ENCODE results near the gene OLFM2. TPM values are rescaled to one million over a fixed set of nuclear protein-coding genes. Genes with fewer than 3 reads are reported as not detected.

Gene OLFM2
- total and polyA plus RNA-seq, 2 donors from 2014 or later = 2.1 to 5.4 TPM

- DNase-seq = no peak
- H3K27me3 ChIP-seq (ENCODE audit: control insufficient read depth, insufficient read depth, low read length) = no peaks in the 10 kb centered on the region
- no peaks in the 10 kb centered on the region for H3K9me3 ChIP-seq (ENCODE audit: control insufficient read depth in 2 of 3, insufficient read depth in 1 of 3, low read length in 3 of 3)
- no peak for FAIRE-seq
- H3K4me1 ChIP-seq (ENCODE audit: control insufficient read depth in 2 of 3, insufficient read depth in 2 of 3, low read depth in 1 of 3, low read length in 3 of 3) = peaks cover 0 to 2% (median 0%) of the 10 kb centered on the region in 3 donors
- TF ChIP-seq, protein P1, sequence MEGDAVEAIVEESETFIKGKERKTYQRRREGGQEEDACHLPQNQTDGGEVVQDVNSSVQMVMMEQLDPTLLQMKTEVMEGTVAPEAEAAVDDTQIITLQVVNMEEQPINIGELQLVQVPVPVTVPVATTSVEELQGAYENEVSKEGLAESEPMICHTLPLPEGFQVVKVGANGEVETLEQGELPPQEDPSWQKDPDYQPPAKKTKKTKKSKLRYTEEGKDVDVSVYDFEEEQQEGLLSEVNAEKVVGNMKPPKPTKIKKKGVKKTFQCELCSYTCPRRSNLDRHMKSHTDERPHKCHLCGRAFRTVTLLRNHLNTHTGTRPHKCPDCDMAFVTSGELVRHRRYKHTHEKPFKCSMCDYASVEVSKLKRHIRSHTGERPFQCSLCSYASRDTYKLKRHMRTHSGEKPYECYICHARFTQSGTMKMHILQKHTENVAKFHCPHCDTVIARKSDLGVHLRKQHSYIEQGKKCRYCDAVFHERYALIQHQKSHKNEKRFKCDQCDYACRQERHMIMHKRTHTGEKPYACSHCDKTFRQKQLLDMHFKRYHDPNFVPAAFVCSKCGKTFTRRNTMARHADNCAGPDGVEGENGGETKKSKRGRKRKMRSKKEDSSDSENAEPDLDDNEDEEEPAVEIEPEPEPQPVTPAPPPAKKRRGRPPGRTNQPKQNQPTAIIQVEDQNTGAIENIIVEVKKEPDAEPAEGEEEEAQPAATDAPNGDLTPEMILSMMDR (IDR thresholded peaks at IDR 0.05; ENCODE audit: borderline replicate concordance, extremely low read depth, insufficient read depth) = no peak
- no peak overlapping the region for H3K27ac ChIP-seq (ENCODE audit: low read depth in 2 of 2, low read length in 2 of 2)
- no peak overlapping the region for H3K9ac ChIP-seq (ENCODE audit: low read length in 3 of 3)
- no peak overlapping the region for H3K4me3 ChIP-seq (ENCODE audit: low read length in 3 of 3)
- H3K36me3 ChIP-seq (ENCODE audit: control insufficient read depth in 2 of 3, insufficient read depth in 3 of 3, low read length in 3 of 3) = peaks cover 7 to 12% (median 10%) of the 10 kb centered on the region in 3 donors
- intact Hi-C loops (cut with DNase I) = no loop called here
Observed at GRCh38 chr19:9806803-9807202, 129.5 kb downstream of the OLFM2 start.

Other genes starting within 250 kb of the OLFM2 start
- gene ZNF846, start 167.8 kb downstream of the OLFM2 start, total RNA-seq = 17.7 TPM
- 5.8 TPM for gene ZNF846, start 167.8 kb downstream of the OLFM2 start, polyA plus RNA-seq (ENCODE audit: insufficient read depth, low read depth, low replicate concordance)
- 22.2 TPM for gene FBXL12, start 117.4 kb downstream of the OLFM2 start, total RNA-seq
- gene FBXL12, start 117.4 kb downstream of the OLFM2 start, polyA plus RNA-seq (ENCODE audit: insufficient read depth, low read depth, low replicate concordance) = 12.7 TPM
- gene UBL5, start 108.6 kb downstream of the OLFM2 start, total RNA-seq = 322 TPM
- gene UBL5, start 108.6 kb downstream of the OLFM2 start, polyA plus RNA-seq (ENCODE audit: insufficient read depth, low read depth, low replicate concordance) = 968 TPM
- gene PIN1, start 101.2 kb downstream of the OLFM2 start, total RNA-seq = 57.7 TPM
- 143 TPM for gene PIN1, start 101.2 kb downstream of the OLFM2 start, polyA plus RNA-seq (ENCODE audit: insufficient read depth, low read depth, low replicate concordance)
- 5.1 TPM for gene COL5A3, start 74.0 kb upstream of the OLFM2 start, total RNA-seq
- 0.97 TPM for gene COL5A3, start 74.0 kb upstream of the OLFM2 start, polyA plus RNA-seq (ENCODE audit: insufficient read depth, low read depth, low replicate concordance)
- gene RDH8, start 77.0 kb upstream of the OLFM2 start, total RNA-seq = not detected
- not detected for gene RDH8, start 77.0 kb upstream of the OLFM2 start, polyA plus RNA-seq (ENCODE audit: insufficient read depth, low read depth, low replicate concordance)
- 42.5 TPM for gene SHFL, start 149.8 kb upstream of the OLFM2 start, total RNA-seq
- gene SHFL, start 149.8 kb upstream of the OLFM2 start, polyA plus RNA-seq (ENCODE audit: insufficient read depth, low read depth, low replicate concordance) = 36.4 TPM
- 0.35 TPM for gene ANGPTL6, start 166.2 kb upstream of the OLFM2 start, total RNA-seq
- gene ANGPTL6, start 166.2 kb upstream of the OLFM2 start, polyA plus RNA-seq (ENCODE audit: insufficient read depth, low read depth, low replicate concordance) = 0.37 TPM
- 43.2 TPM for gene PPAN, start 169.8 kb upstream of the OLFM2 start, total RNA-seq
- gene PPAN, start 169.8 kb upstream of the OLFM2 start, polyA plus RNA-seq (ENCODE audit: insufficient read depth, low read depth, low replicate concordance) = 25.2 TPM
- gene P2RY11, start 175.2 kb upstream of the OLFM2 start, total RNA-seq = 17.3 TPM
- 3.7 TPM for gene P2RY11, start 175.2 kb upstream of the OLFM2 start, polyA plus RNA-seq (ENCODE audit: insufficient read depth, low read depth, low replicate concordance)
- gene EIF3G, start 183.4 kb upstream of the OLFM2 start, total RNA-seq = 172 TPM
- gene EIF3G, start 183.4 kb upstream of the OLFM2 start, polyA plus RNA-seq (ENCODE audit: insufficient read depth, low read depth, low replicate concordance) = 212 TPM